GM12864 (cell line): Measurements from ENCODE around the gene CTCF.

Experiments
- DNase-seq: peaks from one replicate; pipeline ENCODE4 v3.0.0-alpha.2; 2011; ENCODE audit warnings: low read depth
- H3K4me3 ChIP-seq: 2 replicates; pipeline ENCODE4 v1.5.1; 2011; ENCODE audit warnings: mild to moderate bottlenecking, low read depth, low read length, control low read depth
- TF ChIP-seq, protein P1 (sequence below): IDR thresholded peaks from 2 replicates; pipeline ENCODE4 v1.5.1; 2011; ENCODE audit warnings: low read depth, mild to moderate bottlenecking, moderate library complexity, low read length, control low read depth, inconsistent platforms; ENCODE audit errors: missing control alignments

Gene CTCF

DNA sequence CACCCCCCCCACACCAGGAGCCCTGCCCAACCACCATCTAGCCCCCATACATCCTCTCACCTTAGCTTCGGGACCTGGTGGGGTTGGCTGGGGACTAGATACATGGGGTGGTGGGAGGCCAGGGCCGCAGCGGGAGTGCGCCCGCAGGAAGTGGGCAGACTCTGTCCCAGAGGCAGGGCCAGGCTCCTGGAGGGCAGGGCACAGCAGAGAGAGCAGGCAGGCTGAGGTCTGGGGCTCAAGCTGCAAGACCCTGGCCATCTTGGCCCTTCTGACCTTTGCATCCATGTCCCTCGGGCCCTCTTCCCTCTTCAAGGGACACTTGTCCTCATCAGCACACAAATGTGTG is 101.5 kb downstream of the CTCF start:
- TF ChIP-seq, protein P1, sequence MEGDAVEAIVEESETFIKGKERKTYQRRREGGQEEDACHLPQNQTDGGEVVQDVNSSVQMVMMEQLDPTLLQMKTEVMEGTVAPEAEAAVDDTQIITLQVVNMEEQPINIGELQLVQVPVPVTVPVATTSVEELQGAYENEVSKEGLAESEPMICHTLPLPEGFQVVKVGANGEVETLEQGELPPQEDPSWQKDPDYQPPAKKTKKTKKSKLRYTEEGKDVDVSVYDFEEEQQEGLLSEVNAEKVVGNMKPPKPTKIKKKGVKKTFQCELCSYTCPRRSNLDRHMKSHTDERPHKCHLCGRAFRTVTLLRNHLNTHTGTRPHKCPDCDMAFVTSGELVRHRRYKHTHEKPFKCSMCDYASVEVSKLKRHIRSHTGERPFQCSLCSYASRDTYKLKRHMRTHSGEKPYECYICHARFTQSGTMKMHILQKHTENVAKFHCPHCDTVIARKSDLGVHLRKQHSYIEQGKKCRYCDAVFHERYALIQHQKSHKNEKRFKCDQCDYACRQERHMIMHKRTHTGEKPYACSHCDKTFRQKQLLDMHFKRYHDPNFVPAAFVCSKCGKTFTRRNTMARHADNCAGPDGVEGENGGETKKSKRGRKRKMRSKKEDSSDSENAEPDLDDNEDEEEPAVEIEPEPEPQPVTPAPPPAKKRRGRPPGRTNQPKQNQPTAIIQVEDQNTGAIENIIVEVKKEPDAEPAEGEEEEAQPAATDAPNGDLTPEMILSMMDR: no peak
- no peak for DNase-seq
- no peak overlapping the region for H3K4me3 ChIP-seq

DNA sequence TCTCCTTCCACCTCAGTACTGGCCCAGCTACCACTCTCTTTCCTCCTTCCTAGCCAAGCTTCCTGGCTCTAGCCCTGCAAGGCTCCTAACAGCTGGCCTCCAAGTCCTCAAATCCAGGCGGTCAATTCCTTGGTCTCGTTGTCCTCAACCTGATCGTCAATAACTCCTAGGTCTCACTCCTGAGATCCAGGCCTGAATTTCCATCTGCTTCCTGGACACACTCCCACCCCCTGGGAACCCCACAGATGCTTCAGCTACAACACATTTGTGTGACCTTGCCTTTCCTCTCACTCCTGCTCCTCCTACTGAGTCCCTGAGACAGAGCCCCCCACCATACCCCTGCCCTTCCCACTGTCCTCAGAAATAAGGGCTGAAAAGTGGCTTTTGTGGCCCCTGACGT is 101.9 kb downstream of the CTCF start:
- no peak overlapping the region for H3K4me3 ChIP-seq
- DNase-seq: no peak
- TF ChIP-seq, protein P1: no peak

- DNase-seq: no peak
- TF ChIP-seq, protein P1: no peak
- no peak overlapping the region for H3K4me3 ChIP-seq
Observed at GRCh38 chr16:67664871-67665270, 102.5 kb downstream of the CTCF start.

GRCh38 chr16:67665598-67665997 is 103.3 kb downstream of the CTCF start:
- peak overlapping the region; percentile 80 for H3K4me3 ChIP-seq
- no peak for DNase-seq
- TF ChIP-seq, protein P1: no peak

GRCh38 chr16:67666032-67666551 is 103.8 kb downstream of the CTCF start:
- TF ChIP-seq, protein P1: no peak

GRCh38 chr16:67666559-67667452 is 104.5 kb downstream of the CTCF start, which contains the start of the genes C16orf86 and ENKD1:
Gene C16orf86, plus strand, starts transcription at chr16:67666814. Its CDS starts 157 bp downstream, at chr16:67666971.
Gene ENKD1, minus strand, starts transcription at chr16:67666750. Its CDS starts 308 bp downstream, at chr16:67666442.
- H3K4me3 ChIP-seq: peak within 1 kb of the TSS; percentile 80
- no peak for DNase-seq
- TF ChIP-seq, protein P1: no peak

More at GRCh38 chr16:67666032-67666551, 103.8 kb downstream of the CTCF start:
- DNase-seq: no peak
- H3K4me3 ChIP-seq: peak overlapping the region; percentile 80
